Measurements from ENCODE around the gene RNU1-4. TPM values are rescaled to one million over a fixed set of nuclear protein-coding genes. Genes with fewer than 3 reads are reported as not detected.
"Not testable (repeated sequence)": the region's sequence is repeated elsewhere in the genome, so short reads cannot be mapped to it uniquely, and the experiment has no call there.

Gene RNU1-4
- polyA plus RNA-seq, 1 donor (not counting 4 experiments of a cell fraction or from before 2014, with no cell fraction given) = 67.0 TPM

DNA sequence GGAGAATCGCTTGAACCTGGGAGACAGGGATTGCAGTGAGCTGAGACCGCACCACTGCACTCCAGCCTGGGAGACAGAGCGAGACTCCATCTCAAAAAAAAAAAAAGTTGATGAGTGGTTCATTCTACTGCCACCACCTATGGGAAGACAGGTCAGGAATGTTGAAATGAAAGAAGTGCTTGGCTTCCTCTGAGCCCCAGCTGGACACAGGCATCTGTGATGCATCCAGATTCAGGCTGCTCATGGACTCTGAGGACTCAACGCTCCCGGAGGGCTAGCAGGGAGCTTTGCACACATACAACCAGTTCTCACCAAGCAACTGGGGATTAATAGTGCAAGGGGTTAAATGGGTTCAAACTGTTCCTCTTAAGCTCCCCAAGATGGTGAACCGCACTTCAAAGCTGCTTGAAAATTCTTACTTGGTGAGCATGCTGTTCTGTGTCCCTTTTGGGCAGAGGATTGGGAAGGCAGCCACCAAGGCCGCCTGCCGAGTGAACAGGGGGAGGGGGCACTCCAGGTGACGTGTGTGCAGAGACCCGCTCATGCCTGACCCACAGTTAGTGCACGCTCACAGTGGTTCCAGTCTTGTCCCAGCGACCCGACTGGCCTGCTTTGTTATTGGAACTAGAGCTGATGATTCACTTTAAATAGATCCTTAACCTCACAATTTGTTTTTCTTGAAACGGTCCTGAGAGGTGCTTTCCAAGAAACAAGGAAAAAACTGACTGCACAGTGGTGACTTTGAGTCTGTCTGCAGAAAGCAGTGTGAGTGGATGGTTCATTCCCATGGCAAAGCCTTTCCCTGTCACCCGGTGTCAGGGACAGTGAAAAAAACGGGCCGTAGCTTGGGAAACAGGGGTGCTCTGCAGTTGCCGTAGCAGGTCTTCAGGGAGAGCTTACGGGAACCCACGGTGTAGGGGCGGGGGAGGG, 32.2 kb downstream of the RNU1-4 start:
- H4K20me1 ChIP-seq (ENCODE audit: control insufficient read depth, extremely low read depth, insufficient read depth, low read length); DNase-seq (ENCODE audit: low read depth, low spot score); FAIRE-seq; H2AFZ ChIP-seq (ENCODE audit: control insufficient read depth, low read length); H3K36me3 ChIP-seq (ENCODE audit: control insufficient read depth in 2 of 2, extremely low read depth in 1 of 2, insufficient read depth in 2 of 2, low read length in 2 of 2); H3K4me2 ChIP-seq (ENCODE audit: control insufficient read depth, extremely low read depth, insufficient read depth, low read depth, low read length); H3K9me1 ChIP-seq (ENCODE audit: control insufficient read depth, extremely low read depth, insufficient read depth, low read length); dilution Hi-C loops (cut with MboI; ENCODE audit: extremely low pct_ligation_motif_present, low sequenced_read_pairs); H3K4me1 ChIP-seq (ENCODE audit: control insufficient read depth, extremely low read depth, insufficient read depth, low read length); H3K9me3 ChIP-seq (ENCODE audit: control insufficient read depth, low read depth, low read length); H3K9ac ChIP-seq (ENCODE audit: control insufficient read depth, extremely low read depth, insufficient read depth, low read length); H3K79me2 ChIP-seq (ENCODE audit: control insufficient read depth, insufficient read depth, low read length); H3K4me3 ChIP-seq (ENCODE audit: control insufficient read depth in 2 of 3, extremely low read depth in 1 of 3, insufficient read depth in 2 of 3, low read depth in 1 of 3, low read length in 3 of 3); H3K27ac ChIP-seq (ENCODE audit: control insufficient read depth, insufficient read depth, low read length); H3K27me3 ChIP-seq (ENCODE audit: control insufficient read depth, extremely low read depth, insufficient read depth, low read length): not testable (repeated sequence)

DNA sequence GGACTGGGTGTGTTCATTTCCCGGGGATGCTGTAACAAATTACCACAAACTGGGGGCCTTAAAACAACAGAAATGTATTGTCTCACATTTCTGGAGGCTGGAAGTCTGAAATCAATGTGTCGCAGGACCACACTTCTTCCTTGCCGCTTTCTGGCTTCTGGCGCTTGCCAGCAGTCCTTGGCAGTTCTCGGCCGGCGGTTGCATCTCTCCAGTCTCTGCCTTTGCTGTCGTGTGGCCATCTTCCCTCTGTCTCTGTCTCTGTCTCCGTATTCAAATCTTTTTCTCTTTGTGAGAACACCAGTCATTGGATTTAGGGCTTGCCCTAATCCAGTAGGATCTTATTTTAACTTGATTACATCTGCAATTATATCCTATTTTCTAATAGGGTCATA, 32.9 kb downstream of the RNU1-4 start:
- not testable (repeated sequence) for H3K4me2 ChIP-seq (ENCODE audit: control insufficient read depth, extremely low read depth, insufficient read depth, low read depth, low read length); H3K27me3 ChIP-seq (ENCODE audit: control insufficient read depth, extremely low read depth, insufficient read depth, low read length); FAIRE-seq

DNA sequence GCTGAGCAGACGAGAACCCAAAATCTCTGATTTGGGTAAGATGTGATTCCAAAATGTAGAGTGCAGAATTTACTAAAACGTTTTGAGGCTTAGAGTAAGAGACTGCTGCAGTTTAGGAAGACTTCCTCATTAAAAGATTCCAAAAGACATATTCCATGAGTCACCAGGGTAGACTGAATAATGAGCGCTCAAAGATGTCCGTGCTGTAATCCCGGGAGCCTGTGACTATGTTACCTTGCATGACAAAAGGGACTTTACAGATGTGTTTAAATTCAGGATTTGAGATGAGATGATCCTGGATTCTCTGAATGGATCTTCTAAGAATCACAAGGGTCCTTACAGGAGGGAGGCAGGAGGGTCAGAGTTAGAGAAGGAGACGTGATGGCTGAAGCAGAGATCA, 33.4 kb downstream of the RNU1-4 start:
- H3K9me3 ChIP-seq (ENCODE audit: control insufficient read depth, low read depth, low read length); dilution Hi-C loops (cut with MboI; ENCODE audit: extremely low pct_ligation_motif_present, low sequenced_read_pairs); H3K79me2 ChIP-seq (ENCODE audit: control insufficient read depth, insufficient read depth, low read length); H3K27me3 ChIP-seq (ENCODE audit: control insufficient read depth, extremely low read depth, insufficient read depth, low read length); DNase-seq (ENCODE audit: low read depth, low spot score); FAIRE-seq; H3K4me3 ChIP-seq (ENCODE audit: control insufficient read depth in 2 of 3, extremely low read depth in 1 of 3, insufficient read depth in 2 of 3, low read depth in 1 of 3, low read length in 3 of 3); H3K36me3 ChIP-seq (ENCODE audit: control insufficient read depth in 2 of 2, extremely low read depth in 1 of 2, insufficient read depth in 2 of 2, low read length in 2 of 2); H3K9me1 ChIP-seq (ENCODE audit: control insufficient read depth, extremely low read depth, insufficient read depth, low read length); H3K27ac ChIP-seq (ENCODE audit: control insufficient read depth, insufficient read depth, low read length); H2AFZ ChIP-seq (ENCODE audit: control insufficient read depth, low read length); H3K9ac ChIP-seq (ENCODE audit: control insufficient read depth, extremely low read depth, insufficient read depth, low read length); H4K20me1 ChIP-seq (ENCODE audit: control insufficient read depth, extremely low read depth, insufficient read depth, low read length); H3K4me1 ChIP-seq (ENCODE audit: control insufficient read depth, extremely low read depth, insufficient read depth, low read length); H3K4me2 ChIP-seq (ENCODE audit: control insufficient read depth, extremely low read depth, insufficient read depth, low read depth, low read length): not testable (repeated sequence)

More for the DNA sequence above, 32.9 kb downstream of the RNU1-4 start:
- H4K20me1 ChIP-seq (ENCODE audit: control insufficient read depth, extremely low read depth, insufficient read depth, low read length); DNase-seq (ENCODE audit: low read depth, low spot score); H3K4me1 ChIP-seq (ENCODE audit: control insufficient read depth, extremely low read depth, insufficient read depth, low read length); dilution Hi-C loops (cut with MboI; ENCODE audit: extremely low pct_ligation_motif_present, low sequenced_read_pairs); H3K4me3 ChIP-seq (ENCODE audit: control insufficient read depth in 2 of 3, extremely low read depth in 1 of 3, insufficient read depth in 2 of 3, low read depth in 1 of 3, low read length in 3 of 3); H2AFZ ChIP-seq (ENCODE audit: control insufficient read depth, low read length); H3K9me3 ChIP-seq (ENCODE audit: control insufficient read depth, low read depth, low read length); H3K27ac ChIP-seq (ENCODE audit: control insufficient read depth, insufficient read depth, low read length); H3K36me3 ChIP-seq (ENCODE audit: control insufficient read depth in 2 of 2, extremely low read depth in 1 of 2, insufficient read depth in 2 of 2, low read length in 2 of 2); H3K9me1 ChIP-seq (ENCODE audit: control insufficient read depth, extremely low read depth, insufficient read depth, low read length); H3K79me2 ChIP-seq (ENCODE audit: control insufficient read depth, insufficient read depth, low read length); H3K9ac ChIP-seq (ENCODE audit: control insufficient read depth, extremely low read depth, insufficient read depth, low read length): not testable (repeated sequence)

DNA sequence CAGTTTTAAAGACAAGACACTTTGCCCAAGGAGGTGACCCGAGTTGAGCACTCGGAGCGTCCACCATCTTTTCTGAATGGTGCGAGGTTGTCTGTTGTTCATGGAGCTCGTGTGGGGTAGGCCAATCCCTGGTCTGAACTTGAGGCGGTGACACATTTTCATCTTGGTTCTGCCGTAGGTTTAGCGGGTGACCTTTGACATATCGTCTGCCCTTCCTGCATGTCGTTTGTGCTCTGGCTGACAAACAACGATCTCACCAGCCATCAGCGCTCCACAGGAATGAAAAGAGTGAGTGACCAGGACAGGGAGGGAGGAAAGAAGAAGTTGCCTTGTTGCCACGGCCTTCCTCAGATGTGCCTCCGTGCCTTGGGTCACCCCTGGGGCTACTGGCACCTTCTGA, 34.5 kb downstream of the RNU1-4 start:
- H3K4me2 ChIP-seq (ENCODE audit: control insufficient read depth, extremely low read depth, insufficient read depth, low read depth, low read length); H3K27me3 ChIP-seq (ENCODE audit: control insufficient read depth, extremely low read depth, insufficient read depth, low read length); H3K4me1 ChIP-seq (ENCODE audit: control insufficient read depth, extremely low read depth, insufficient read depth, low read length); dilution Hi-C loops (cut with MboI; ENCODE audit: extremely low pct_ligation_motif_present, low sequenced_read_pairs); FAIRE-seq; DNase-seq (ENCODE audit: low read depth, low spot score); H3K9me1 ChIP-seq (ENCODE audit: control insufficient read depth, extremely low read depth, insufficient read depth, low read length); H3K9ac ChIP-seq (ENCODE audit: control insufficient read depth, extremely low read depth, insufficient read depth, low read length); H3K79me2 ChIP-seq (ENCODE audit: control insufficient read depth, insufficient read depth, low read length); H3K36me3 ChIP-seq (ENCODE audit: control insufficient read depth in 2 of 2, extremely low read depth in 1 of 2, insufficient read depth in 2 of 2, low read length in 2 of 2); H3K4me3 ChIP-seq (ENCODE audit: control insufficient read depth in 2 of 3, extremely low read depth in 1 of 3, insufficient read depth in 2 of 3, low read depth in 1 of 3, low read length in 3 of 3); H3K27ac ChIP-seq (ENCODE audit: control insufficient read depth, insufficient read depth, low read length); H4K20me1 ChIP-seq (ENCODE audit: control insufficient read depth, extremely low read depth, insufficient read depth, low read length); H2AFZ ChIP-seq (ENCODE audit: control insufficient read depth, low read length); H3K9me3 ChIP-seq (ENCODE audit: control insufficient read depth, low read depth, low read length): not testable (repeated sequence)

DNA sequence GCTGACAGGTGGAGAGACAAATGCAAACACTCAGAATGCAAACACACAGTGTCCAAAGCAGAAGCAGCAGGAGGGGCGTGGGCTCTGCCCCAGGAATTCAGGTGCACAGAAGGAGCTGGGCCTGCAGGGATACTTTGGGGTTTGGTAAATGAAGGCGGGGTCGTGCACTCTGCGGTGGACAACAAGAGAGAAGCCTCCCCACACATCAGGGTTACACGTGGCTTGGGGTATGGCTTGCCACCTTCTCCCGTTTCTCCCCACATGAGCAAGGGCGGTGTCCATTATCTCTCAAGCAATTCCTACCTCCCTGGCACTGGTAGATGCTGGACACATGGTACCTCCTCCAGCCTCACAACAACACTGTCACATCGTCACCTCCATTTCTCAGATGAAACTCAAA, 35.0 kb downstream of the RNU1-4 start:
- H3K27ac ChIP-seq (ENCODE audit: control insufficient read depth, insufficient read depth, low read length); H3K4me1 ChIP-seq (ENCODE audit: control insufficient read depth, extremely low read depth, insufficient read depth, low read length); DNase-seq (ENCODE audit: low read depth, low spot score); H3K36me3 ChIP-seq (ENCODE audit: control insufficient read depth in 2 of 2, extremely low read depth in 1 of 2, insufficient read depth in 2 of 2, low read length in 2 of 2); FAIRE-seq; H3K4me2 ChIP-seq (ENCODE audit: control insufficient read depth, extremely low read depth, insufficient read depth, low read depth, low read length); H2AFZ ChIP-seq (ENCODE audit: control insufficient read depth, low read length); H3K27me3 ChIP-seq (ENCODE audit: control insufficient read depth, extremely low read depth, insufficient read depth, low read length); H4K20me1 ChIP-seq (ENCODE audit: control insufficient read depth, extremely low read depth, insufficient read depth, low read length); dilution Hi-C loops (cut with MboI; ENCODE audit: extremely low pct_ligation_motif_present, low sequenced_read_pairs); H3K9me3 ChIP-seq (ENCODE audit: control insufficient read depth, low read depth, low read length); H3K4me3 ChIP-seq (ENCODE audit: control insufficient read depth in 2 of 3, extremely low read depth in 1 of 3, insufficient read depth in 2 of 3, low read depth in 1 of 3, low read length in 3 of 3); H3K9ac ChIP-seq (ENCODE audit: control insufficient read depth, extremely low read depth, insufficient read depth, low read length); H3K79me2 ChIP-seq (ENCODE audit: control insufficient read depth, insufficient read depth, low read length); H3K9me1 ChIP-seq (ENCODE audit: control insufficient read depth, extremely low read depth, insufficient read depth, low read length): not testable (repeated sequence)

All from keratinocyte (primary cell).